SKM-1 treated with dmso at 0.1 percent for 144 hours (cell line): ENCODE measurements around the gene FDXACB1.

Experiments used
- DNase-seq: peaks from one replicate; lab custom pipeline; 2025; ENCODE audit not compliant: unreplicated experiment; lab: John Stamatoyannopoulos, UW

The FDXACB1 gene, protein sequence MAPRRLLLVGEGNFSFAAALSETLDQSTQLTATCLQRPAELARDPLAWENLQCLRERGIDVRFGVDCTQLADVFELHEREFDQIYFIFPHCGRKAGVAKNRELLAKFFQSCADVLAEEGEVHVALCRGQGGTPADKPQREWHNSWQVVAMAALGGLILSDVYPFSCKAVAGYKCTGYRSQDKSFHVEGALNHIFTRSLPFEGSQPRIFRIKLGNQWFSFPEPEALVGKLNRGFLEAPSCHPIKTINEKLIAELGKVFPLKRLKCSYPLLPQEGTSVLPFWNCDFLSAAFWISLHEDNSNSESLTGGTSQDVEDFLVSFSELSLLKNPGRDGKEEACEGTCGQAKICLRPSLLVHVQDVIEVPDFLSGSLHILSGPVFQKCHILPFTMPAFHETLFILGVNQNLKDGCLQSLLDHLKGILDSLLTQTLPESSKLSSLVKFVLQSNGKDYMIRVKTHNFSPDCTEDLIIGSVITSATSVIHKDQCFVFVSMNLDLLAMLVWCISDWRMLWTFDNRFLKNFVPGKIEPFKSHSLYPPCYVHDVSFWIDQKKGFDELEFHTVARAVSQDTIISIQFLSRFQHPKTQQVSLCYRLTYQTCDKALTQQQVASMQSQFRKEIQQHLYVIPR

DNA sequence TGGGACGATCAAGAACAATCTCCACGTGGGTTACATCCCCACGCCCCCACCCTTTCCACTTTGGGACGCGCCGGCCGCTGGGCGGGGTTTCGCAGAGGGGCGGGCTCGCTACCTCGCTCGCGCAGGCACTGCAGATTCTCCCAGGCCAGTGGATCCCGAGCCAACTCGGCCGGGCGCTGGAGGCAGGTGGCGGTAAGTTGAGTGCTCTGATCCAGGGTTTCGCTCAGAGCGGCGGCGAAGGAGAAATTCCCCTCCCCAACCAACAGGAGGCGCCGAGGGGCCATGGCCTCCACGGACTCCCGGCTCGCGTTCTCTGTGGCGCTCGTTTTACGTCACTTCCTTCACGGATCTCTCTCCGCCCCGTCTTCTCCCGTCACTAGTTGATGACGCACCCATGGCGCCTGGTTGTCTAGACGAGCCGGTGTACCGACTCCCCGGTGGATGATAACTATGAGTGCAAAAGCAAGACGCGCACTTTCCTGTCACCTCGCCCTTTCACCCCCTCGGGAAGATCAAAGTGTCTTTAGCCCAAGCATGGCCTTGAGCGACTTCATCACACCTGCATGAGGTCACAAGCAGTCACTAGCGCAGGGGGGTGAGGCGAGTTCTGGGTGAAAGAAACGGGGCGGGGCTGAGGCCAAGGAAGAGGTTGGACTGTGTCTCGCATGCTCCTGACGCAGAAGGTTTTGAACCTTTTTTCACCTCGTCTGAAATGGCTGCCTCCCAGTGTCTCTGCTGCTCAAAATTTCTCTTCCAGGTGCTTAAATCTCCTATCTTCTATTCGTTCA is at the start of gene FDXACB1, which contains the start of gene CFAP68:
Gene FDXACB1 (minus strand): TSS at position 317 of the 788 bp plus-strand sequence. CDS start 33 bp downstream, at position 284.
Gene CFAP68 (plus strand): TSS at position 693 of the 788 bp plus-strand sequence. CDS start 20 bp downstream, at position 713.
- DNase-seq, result peak; percentile 96

DNA sequence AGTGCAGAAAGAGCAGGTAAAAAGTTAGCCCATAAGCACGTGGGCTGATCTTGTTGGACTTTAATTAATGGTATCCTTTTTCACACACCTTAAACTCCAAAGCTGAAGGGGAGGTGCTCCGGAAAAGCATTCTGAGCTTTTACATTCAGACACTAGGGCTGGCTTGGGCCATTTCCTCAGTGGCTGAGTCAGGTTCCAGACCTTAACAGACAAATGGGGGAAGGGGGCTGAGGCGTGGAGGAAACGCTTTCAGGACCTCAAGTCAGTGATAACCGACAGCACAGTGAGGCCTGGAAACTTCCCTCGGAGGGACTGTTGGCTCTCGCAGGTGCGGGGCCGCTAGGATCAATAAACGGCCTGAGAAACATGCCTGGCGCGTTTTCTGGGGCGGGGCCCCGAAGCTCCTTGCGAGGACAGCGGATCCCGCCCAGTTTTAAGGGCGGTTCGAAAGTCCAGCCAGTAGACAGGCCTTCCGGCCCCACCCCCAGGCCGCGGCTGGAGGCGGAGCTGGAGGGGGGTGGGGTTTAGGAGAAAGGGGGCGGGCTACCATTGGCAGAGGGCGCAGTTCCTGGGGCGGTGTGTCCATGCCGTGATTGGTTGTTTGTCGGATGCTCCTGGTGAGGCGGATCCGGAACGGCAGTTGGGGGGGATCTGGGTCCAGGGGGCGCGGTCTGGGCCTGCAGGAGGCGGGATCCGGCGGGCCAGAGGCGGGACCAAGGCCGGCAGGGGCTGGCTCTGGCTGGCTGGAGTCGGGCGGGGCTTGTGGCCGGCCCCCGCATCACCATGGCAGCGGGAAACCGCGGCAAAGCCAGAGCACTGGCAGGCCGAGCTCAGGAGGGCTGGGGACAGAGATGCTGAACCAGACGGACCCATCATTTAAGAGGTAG is 47.8 kb upstream of the FDXACB1 start:
- peak; percentile 97 for DNase-seq

DNA sequence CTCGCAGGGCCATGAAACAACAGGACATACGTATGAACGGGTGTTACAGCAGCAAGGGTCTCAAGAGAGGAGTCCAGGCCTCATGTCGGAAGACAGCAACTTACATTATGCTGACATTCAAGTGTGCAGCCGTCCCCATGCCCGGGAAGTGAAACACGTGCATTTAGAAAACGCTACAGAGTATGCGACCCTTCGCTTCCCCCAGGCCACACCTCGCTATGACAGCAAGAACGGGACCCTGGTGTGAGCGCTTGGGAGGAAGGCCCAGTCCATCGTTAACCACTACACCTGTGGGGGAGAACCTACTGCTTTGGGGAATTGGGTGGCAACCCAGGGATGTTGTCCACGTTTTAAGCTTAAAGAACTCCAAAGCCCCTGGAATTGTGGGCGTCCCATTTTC is 47.0 kb upstream of the FDXACB1 start:
- no peak for DNase-seq

DNA sequence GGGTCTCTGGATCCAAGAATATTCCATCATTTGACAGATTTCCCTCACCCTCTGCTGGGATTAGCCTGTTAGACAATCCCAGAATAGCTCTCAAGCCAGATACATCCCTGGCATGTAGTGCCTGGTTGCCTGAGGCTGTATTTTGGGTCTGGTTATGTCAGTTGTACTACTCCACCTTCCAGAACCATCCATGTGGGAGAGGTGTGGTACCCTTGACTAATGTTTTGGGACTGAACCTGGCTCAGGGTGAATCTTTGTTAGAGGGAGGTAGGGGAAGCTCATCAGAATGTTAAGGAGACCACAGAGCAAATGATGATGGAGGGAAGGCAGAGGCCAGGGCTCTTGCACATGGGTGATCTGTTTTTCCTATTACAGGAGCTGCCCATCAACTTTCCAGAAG is 45.0 kb upstream of the FDXACB1 start:
- no peak for DNase-seq

DNA sequence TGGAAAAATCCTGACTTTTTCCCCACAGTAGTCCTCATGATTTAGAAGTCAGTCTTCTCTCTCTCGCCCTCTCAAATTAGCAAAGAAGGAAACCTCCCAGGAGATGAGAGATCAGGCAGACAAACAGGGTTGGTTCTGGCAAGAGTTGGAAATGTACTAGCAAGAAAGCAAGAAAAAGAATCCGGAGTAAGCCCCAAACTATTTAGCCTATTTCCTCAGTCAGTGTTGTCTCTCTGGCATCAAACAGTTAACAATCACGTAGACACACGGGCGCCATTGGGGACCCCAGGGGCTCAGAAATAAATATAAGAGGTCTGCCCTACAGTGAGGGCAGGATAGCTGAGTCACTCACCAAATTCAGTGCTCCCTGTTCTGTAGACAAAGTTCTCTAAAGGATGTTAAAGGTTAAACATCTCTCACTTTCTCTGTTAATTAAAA is 44.4 kb upstream of the FDXACB1 start:
- no peak for DNase-seq

DNA sequence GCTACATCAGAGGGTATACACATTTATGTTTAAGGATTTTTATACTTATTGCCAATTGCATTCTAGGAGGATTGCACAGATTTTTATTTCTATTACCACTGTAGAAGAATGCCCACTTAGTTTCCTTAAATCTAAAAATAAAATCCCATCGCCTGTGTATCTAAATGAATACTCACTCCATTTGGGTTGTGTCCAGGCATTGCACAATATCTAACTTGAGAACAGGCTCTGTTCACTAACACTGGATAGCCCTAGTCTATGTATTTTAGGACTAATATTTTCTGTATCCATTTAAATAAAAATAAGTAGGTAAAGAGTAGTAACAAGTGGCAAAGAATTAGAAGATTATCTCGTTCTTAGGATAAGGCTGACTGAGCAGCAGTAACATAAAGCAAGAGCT is 43.8 kb upstream of the FDXACB1 start:
- DNase-seq, result no peak

DNA sequence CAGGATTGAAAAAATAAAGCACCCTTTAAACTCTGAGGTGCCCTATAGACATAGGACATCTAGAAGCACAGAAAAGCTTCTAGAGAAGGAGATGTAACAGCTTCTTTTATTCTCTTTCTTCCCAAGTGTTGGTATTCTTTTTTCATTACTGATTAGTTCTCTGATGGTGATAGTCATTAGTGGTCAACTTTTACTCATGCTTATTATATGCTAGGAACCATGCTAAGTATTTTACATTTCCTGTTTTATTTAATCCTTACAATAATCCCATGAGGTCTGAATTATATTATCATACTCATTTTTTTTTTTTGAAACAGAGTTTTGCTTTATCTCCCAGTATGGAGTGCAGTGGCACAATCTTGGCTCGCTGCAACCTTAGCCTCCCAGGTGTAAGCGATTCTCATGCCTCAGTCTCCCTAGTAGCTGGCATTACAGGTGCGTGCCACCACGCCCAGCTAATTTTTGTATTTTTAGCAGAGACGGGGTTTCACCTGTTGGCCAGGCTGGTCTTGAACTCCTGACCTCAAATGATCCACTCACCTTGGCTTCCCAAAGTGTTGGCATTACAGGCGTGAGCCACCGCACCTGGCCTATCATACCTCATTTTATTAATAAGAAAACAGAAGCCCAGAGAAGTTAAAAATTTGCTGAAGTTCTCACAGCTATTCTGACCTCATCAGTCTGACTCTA is 42.7 kb upstream of the FDXACB1 start:
- DNase-seq, result no peak

DNA sequence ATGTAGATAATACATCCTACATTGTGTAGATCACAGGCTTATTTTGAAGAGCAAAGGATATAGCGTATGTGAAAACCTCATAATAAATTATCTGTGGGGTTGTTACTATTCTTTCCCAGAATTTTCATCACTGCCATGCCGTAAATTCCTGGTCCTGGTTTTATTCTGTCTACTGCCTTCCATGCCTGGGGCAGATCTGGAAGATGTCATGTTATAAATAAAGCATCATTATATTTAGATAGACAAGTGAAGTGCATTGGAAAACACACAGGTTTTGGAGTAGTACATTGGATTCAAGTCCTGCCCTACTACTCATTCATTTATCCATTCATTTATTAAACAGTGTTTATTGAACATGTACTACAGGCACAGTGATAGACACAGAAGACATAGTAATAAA is 41.9 kb upstream of the FDXACB1 start:
- no peak for DNase-seq

DNA sequence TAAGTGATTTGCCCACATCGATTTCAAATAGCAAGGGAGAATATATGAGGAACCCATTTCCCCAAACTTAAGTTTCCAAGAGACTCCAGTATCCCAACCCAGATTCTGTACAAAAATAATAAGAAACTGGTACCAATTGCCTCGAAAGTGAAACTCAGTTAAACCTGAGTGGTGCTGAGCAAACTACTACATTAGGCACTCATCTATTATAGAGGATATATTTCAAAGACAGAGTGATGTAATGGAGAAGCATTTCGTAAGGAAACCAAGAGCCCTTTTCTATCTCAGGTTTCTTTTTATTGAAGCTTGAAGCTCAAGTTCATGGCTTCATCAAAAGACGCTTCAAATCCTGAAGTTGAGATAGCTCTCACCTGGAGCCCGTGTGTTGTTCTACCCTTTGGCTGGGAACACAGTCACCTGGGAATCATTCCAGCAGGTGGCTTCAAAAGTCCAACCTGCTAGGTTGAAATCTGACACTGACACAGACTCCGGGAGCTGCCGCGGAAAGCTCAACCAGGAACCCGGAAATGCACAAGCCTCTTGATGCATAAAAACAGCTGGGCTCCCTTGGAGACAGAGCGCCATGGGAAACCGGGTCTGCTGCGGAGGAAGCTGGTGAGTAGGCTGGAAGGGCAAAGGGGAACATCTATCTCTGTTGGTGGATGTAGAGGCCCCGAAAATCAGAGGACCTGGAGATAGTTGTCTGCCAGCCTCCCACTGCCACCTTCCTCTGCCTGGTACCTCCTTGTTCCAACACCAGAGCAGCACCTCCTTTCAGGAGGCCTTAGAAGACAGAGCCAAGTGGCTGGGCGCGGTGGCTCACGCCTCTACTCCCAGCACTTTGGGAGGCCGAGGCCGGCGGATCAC is 39.7 kb upstream of the FDXACB1 start, which contains the start of gene C11orf52:
Gene C11orf52 (plus strand): TSS at position 524 of the 867 bp plus-strand sequence. CDS start 60 bp downstream, at position 584.
- DNase-seq, result no peak

DNA sequence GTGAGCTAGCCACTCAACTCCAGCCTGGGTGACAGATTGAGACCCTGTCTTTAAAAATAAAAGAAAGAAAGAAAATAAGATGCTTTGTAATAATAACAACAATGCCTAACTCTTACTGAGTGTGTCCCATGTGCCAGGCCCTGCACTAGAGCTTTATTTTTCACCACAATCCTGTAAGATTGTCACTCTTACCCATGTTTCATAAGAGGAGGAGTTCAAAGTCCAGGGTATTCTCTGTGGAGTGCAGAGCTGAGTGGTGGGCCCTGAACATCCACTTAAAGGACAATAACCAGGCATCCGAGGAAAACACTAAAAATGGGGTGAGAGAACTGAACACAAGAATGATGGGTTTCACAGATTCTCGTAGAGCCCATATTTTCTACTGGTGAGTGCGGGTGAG is 38.8 kb upstream of the FDXACB1 start:
- DNase-seq, result no peak

DNA sequence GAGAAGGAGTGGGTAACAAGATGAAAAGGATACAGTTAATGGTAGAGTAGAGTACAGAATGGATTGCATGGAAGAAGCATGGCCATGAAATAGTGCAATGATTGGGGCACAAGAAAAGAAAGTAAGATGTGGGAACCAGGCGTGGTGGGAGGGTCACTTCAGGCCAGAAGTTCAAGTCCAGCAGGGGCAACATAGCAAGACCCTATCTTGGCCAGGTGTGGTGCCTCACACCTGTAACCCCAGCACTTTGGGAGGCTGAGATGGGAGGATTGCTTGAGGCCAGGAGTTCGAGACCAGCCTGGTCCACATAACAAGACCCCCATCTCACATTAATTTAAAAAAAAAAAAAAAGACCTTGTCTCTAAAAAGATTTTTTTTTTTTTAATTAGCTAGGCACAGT is 38.3 kb upstream of the FDXACB1 start:
- no peak for DNase-seq

DNA sequence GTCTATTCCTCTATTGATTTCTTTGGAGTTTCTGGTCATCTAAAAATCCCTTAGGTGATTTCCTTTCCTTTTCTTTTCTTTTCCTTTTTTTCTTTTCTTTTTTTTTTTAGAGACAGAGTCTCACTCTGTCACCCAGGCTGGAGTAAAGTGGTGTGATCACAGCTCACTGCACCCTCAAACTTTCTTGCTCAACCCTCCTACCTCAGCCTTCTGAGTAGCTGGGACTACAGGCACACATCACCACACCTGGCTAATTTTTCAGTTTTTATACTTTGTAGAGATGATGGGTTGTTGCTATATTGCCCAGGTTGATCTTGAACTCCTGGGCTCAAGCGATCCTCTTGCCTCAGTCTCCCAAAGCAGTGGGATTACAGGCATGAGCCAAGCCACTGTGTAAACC is 37.8 kb upstream of the FDXACB1 start:
- DNase-seq, result no peak

DNA sequence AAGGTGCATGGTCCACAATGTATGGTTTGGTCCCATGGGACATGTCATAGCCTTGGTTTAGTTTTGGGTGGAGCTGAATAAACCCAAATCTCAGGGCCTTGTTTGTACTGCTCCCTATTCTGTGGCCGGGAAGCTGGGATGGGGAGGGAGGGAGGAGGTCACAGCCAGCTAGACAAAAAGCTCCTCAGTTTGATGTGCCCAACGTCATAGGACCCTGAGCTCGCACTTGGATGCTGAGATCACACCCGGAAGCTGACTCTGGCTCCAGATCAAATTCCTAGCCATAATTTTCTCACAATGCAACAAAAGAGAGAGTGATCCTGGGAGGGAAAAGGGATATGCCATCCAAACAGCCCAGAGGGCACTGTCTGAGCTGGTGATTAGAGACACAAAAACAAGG is 35.0 kb upstream of the FDXACB1 start:
- no peak for DNase-seq

DNA sequence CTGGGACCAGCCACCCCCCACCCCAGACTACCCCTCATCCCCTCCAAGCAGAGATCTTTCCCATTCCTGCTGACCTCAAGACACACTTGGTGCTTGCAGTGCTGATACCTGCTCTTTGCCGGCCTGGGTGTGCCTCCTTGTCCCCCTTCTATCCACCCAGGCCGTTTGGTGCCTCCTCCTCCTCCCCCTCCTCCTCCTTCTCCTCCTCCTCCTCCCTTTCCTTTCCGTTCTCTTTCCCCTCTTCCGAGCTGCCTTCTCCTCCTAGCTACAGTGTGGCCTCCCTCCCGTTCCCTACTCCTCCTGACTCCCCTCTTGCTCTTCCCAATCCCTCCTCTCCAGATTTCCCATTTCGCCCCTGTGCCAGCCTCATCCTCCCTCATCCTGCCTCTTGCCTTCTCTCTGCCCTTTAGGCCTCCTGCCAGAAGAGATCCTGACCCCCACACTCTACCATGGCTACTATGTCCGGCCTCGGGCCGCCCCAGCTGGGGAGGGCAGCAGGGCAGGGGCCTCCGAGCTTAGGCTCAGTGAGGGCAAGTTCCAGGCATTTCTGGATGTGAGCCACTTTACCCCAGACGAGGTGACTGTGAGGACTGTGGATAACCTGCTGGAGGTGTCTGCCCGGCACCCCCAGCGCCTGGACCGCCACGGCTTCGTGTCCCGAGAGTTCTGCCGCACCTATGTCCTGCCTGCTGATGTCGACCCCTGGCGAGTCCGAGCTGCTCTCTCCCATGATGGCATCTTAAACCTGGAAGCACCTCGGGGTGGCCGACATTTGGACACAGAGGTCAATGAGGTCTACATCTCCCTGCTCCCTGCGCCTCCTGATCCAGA is 34.3 kb upstream of the FDXACB1 start:
- no peak for DNase-seq

DNA sequence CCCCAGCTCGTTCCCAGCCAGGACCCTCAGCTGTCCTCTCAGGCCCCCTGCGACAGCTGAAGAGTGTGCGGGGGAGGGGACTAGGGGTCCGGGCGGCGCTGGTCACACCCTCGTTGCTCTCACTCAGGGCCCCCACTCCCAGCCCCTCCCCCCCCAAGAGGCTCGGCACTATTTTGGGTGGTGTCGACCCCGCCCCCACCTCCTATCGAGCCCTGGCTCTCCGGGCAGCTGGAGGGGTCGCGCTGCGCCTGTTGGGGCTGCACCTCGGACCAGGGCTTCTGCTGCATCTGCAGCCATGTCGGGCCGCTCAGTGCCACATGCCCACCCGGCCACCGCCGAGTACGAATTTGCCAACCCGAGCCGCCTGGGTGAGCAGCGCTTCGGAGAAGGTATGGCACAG is 33.6 kb upstream of the FDXACB1 start, which contains the start of gene HSPB2:
Gene HSPB2 (plus strand): TSS at position 200 of the 400 bp plus-strand sequence. CDS start 96 bp downstream, at position 296.
- no peak for DNase-seq

DNA sequence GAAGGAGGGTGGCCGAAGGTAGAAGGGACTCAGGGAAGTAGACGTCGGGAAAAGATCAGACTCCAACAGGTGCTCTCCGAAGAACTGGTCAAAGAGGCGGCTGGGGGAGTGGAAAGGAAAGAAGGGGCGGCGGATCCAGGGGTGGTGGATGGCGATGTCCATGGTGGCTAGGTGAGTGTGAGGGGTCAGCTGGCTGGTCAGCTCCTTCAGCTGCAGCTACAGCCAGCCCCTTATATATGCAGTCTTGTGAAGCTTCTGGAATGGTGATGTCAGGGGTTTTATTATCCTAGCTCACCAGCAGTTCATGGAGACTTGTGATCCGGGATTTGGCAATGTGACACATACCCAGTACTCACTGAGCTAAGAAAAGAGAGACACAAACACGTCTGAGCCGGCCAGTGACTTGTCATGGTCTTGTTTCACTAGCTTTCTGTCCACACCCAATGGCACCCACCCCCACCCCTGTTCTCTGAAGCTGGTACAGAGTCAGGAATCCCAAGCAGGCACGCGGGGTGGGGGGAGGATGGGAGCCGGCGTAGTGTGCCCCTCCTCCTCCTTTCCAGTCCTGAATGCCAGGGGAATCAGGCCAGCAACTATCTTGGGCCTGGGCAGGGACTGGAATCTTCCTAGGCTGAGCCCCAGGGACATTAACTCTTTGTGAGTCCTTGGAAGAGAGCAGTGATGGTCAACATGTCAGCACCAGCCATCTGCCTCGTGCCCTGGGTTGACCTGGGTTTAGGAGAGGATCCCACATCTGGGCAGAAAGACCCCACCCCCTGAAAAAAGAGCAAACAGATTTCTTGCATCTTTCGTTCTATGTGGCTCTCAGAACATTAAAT is 32.8 kb upstream of the FDXACB1 start, which contains the start of gene CRYAB:
Gene CRYAB (minus strand): TSS at position 208 of the 839 bp plus-strand sequence. CDS start 46 bp downstream, at position 162.
- no peak for DNase-seq
